NCI-H2196 (cell line): ENCODE data around the gene NDUFV3.
A peak's percentile ranks its signal among the peaks of the same experiment; 100 is the strongest.
"Not testable (repeated sequence)": the region's sequence is repeated elsewhere in the genome, so short reads cannot be mapped to it uniquely, and the experiment has no call there.

Source experiments
- DNase-seq: peaks from one replicate; lab custom pipeline; 2025; ENCODE audit not compliant: unreplicated experiment; lab: John Stamatoyannopoulos, UW

NDUFV3 gene

GRCh38 chr21:42887326-42887725, 5.8 kb upstream of the NDUFV3 start:
- no peak for DNase-seq

GRCh38 chr21:42892582-42892930, 553 bp upstream of the NDUFV3 start:
- DNase-seq, result no peak

GRCh38 chr21:42900446-42900845, 7.3 kb downstream of the NDUFV3 start:
- DNase-seq, result peak; percentile 5

GRCh38 chr21:42903817-42904216, 10.7 kb downstream of the NDUFV3 start:
- DNase-seq, result no peak

- no peak for DNase-seq
Measured at GRCh38 chr21:42905195-42905594, 12.1 kb downstream of the NDUFV3 start.

GRCh38 chr21:42906233-42906632, 13.1 kb downstream of the NDUFV3 start:
- DNase-seq, result no peak

- DNase-seq, result not testable (repeated sequence)
Measured at GRCh38 chr21:42908484-42908883, 15.4 kb downstream of the NDUFV3 start.

- DNase-seq, result not testable (repeated sequence)
Measured at GRCh38 chr21:42911920-42912319, 18.8 kb downstream of the NDUFV3 start.

- DNase-seq, result no peak
Measured at GRCh38 chr21:42913476-42913875, 20.4 kb downstream of the NDUFV3 start.

GRCh38 chr21:42918291-42918690, 25.2 kb downstream of the NDUFV3 start:
- DNase-seq, result no peak

- DNase-seq, result no peak
Measured at GRCh38 chr21:42921927-42922326, 28.8 kb downstream of the NDUFV3 start.

GRCh38 chr21:42922918-42923317, 29.8 kb downstream of the NDUFV3 start:
- no peak for DNase-seq

- peak; percentile 89 for DNase-seq
Measured at GRCh38 chr21:42923553-42924432, 30.7 kb downstream of the NDUFV3 start.

- DNase-seq, result no peak
Measured at GRCh38 chr21:42924433-42924751, 31.3 kb downstream of the NDUFV3 start.

- no peak for DNase-seq
Measured at GRCh38 chr21:42925114-42925926, 32.2 kb downstream of the NDUFV3 start, which contains the start of gene ERVH48-1. Gene ERVH48-1, minus strand, starts transcription at chr21:42925630. Its CDS starts 6,624 bp downstream, at chr21:42919006.

- not testable (repeated sequence) for DNase-seq
Measured at GRCh38 chr21:42927474-42928200, 34.5 kb downstream of the NDUFV3 start.

GRCh38 chr21:42929969-42930368, 36.9 kb downstream of the NDUFV3 start:
- DNase-seq, result no peak

- DNase-seq, result no peak
Measured at GRCh38 chr21:42931560-42932235, 38.6 kb downstream of the NDUFV3 start.

- not testable (repeated sequence) for DNase-seq
Measured at GRCh38 chr21:42932378-42933136, 39.4 kb downstream of the NDUFV3 start.
